ENCODE data around the gene MOB2.

Gene MOB2

GRCh38 chr11:1471736-1472135 lies 14.8 kb downstream of the MOB2 start:
- no peak for TF ChIP-seq CTCF (IDR thresholded peaks at IDR 0.05; ENCODE audit: low read depth, low read length, missing control alignments)
- DNase-seq (ENCODE audit: low read depth) = no peak
- H3K4me3 ChIP-seq (ENCODE audit: low read depth, low read length) = no peak overlapping the region

DNA sequence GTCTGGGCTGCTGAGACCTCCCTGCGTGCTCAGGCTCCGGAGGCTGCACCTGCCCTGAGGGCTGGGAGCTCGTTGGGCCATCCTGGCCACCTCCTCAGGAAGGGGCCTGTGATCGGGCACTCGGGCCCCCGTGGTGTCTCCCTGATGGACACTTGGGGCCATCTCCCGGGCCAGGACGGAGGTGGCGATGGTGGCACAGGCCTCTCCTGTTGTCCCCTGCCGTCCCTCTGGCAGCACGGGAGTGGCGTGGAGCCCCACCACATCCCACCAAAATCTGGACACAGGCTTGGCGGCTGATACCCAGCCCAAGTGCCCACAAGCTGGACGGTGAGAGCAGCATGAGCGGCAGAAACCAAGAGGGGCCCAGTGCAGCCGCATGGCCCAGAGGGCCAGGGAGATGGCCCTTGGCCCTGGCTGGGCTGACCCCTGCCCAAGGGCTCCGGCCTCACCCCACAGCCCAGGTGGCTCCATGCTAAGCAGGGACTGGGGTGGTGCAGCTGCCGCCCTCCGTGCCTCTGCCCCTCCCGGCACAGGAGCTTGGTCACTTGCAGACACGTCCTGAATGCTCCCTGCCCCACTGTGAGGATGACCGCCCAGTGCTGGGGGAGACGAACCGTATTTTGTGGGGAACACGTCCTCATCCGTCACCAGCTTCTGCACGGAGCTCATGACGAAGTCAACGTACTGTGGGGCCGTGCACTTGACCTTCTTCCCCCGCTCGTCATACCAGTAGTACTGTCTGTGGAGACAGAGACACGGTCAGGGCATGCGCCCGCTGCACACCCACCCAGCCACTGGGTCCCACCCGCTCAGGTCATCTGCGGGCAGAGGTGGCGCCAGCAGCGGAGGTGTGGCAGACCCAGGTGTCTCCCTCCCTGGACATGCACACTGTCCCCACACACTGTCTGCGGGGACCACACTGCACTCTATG lies 15.6 kb downstream of the MOB2 start:
- DNase-seq (ENCODE audit: low read depth) = no peak
- no peak overlapping the region for H3K4me3 ChIP-seq (ENCODE audit: low read depth, low read length)
- no peak for TF ChIP-seq CTCF (IDR thresholded peaks at IDR 0.05; ENCODE audit: low read depth, low read length, missing control alignments)

GRCh38 chr11:1469911-1470680 lies 16.5 kb downstream of the MOB2 start:
- no peak for DNase-seq (ENCODE audit: low read depth)
- no peak for TF ChIP-seq CTCF (IDR thresholded peaks at IDR 0.05; ENCODE audit: low read depth, low read length, missing control alignments)
- H3K4me3 ChIP-seq (ENCODE audit: low read depth, low read length) = no peak overlapping the region

DNA sequence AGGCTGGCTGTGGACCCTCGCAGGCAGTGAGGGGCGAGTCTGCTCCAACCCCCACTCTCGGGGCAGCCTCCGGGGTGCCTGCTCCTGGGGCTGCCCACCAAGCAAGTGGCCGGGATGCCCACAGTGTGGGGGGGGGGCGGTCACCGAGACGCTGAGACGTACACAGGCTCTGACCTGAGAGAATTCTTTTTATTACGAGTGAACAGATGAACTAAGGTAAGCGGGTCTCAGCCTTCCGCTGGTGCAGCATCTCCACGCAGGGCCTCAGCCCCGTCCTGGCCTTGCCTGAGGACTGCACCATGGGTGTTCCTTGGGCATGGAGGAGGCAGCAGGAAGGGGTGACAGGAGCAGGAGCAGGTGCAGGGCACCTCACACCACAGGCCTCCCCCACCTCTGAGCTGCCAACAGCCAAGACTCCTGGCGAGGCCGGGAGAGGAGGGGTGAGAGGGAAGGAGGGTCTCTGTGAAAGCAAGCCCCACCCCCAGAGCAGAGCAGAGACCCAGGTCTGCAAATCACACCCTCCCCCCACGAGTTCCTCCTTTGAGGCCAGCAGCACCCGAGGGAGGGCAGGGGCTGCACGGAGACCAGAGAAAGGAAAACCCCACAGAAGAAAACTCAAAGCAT lies 17.2 kb downstream of the MOB2 start:
- TF ChIP-seq CTCF (IDR thresholded peaks at IDR 0.05; ENCODE audit: low read depth, low read length, missing control alignments) = no peak
- no peak overlapping the region for H3K4me3 ChIP-seq (ENCODE audit: low read depth, low read length)
- no peak for DNase-seq (ENCODE audit: low read depth)

- no peak overlapping the region for H3K4me3 ChIP-seq (ENCODE audit: low read depth, low read length)
- no peak for DNase-seq (ENCODE audit: low read depth)
- no peak for TF ChIP-seq CTCF (IDR thresholded peaks at IDR 0.05; ENCODE audit: low read depth, low read length, missing control alignments)
Measured at GRCh38 chr11:1468473-1469066, 18.0 kb downstream of the MOB2 start.

GRCh38 chr11:1468002-1468401 lies 18.6 kb downstream of the MOB2 start:
- no peak for TF ChIP-seq CTCF (IDR thresholded peaks at IDR 0.05; ENCODE audit: low read depth, low read length, missing control alignments)

More at GRCh38 chr11:1468002-1468401, 18.6 kb downstream of the MOB2 start:
- H3K4me3 ChIP-seq (ENCODE audit: low read depth, low read length) = no peak overlapping the region
- DNase-seq (ENCODE audit: low read depth) = no peak
